ENCODE results near the gene USP22.

DNA sequence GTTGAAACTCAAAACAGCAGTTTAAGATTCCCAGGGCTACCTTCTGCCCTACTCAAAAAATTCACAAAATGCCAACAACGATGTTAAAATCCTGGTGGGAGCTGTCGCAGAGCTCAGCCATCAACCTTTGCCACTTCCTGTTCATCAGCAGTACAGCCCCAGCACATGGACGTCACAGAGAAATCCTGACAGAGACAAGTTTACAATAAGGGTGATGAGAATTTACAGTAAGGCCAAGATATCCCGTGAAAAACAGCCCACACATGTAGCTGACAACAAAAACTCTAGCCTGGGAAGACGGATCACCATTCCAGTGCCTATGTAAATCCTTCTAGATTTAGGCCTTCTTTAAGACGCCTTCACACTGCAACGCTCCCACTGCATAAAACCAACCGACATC, 18.8 kb downstream of the USP22 start:
- TF ChIP-seq RAD21 (IDR thresholded peaks at IDR 0.05; ENCODE audit: low read length) (no peak), CTCF (conservative IDR thresholded peaks at IDR 0.05; ENCODE audit: low read depth, low read length) (no peak), MXI1 (IDR thresholded peaks at IDR 0.05; ENCODE audit: borderline replicate concordance, low read depth, low read length) (peak; percentile 50; the same call in 1 of the 2 replicates), CEBPB (IDR thresholded peaks at IDR 0.05; ENCODE audit: low read depth, low read length) (no peak), MAFK (IDR thresholded peaks at IDR 0.05; ENCODE audit: low read depth, low read length) (no peak), USF2 (IDR thresholded peaks at IDR 0.05; ENCODE audit: low read depth, low read length) (no peak), RCOR1 (IDR thresholded peaks at IDR 0.05; ENCODE audit: insufficient replicate concordance, low read length) (no peak)
